ENCODE data around the gene PTPN1.
"Not testable (repeated sequence)": the region's sequence is repeated elsewhere in the genome, so short reads cannot be mapped to it uniquely, and the experiment has no call there.

The PTPN1 gene

GRCh38 chr20:50469796-50470195 is 40.4 kb upstream of the PTPN1 start:
- no peaks in the 10 kb centered on the region for H3K9me3 ChIP-seq
- no peak overlapping the region for H3K4me3 ChIP-seq

DNA sequence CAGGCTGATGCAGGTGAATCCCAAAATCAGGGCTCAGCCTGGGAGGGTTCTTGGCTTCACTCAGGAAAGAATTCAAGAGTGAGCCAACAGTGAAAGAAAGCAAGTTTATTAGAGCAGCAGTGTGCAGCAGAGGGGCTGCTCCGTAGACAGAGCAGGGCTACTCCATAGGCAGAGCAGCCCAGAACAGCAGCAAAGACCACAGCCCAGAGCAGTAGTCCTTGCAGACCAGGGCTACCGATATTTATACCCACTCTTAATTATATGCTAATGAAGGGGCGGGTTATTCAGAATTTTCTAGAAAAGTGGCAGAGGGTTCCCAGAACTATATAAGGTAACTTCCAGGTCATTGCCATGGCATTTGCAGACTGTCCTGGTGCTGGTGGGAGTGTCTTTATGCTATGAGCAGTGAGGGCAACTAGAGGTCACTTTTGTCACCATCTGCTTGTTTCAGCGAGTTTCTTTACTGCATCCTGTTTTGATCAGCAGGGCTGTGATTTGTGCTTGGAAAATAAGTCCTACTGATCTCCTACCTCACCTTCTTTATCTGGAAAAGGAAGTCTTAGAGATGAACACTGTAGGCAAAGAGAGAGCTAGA is 39.8 kb upstream of the PTPN1 start:
- no peak for DNase-seq
- Histone ChIP-seq H3K9me3 (no peaks in the 10 kb centered on the region), H3K4me3 (no peak overlapping the region), H3K27ac (no peak overlapping the region), H3K27me3 (no peaks in the 10 kb centered on the region), H3K4me1 (no peaks in the 10 kb centered on the region), H3K36me3 (no peaks in the 10 kb centered on the region)
- intact Hi-C loops (cut with DNase I; ENCODE audit: low total_unique reads), result no loop called here
- TF ChIP-seq CTCF (IDR thresholded peaks at IDR 0.05), result no peak

More at GRCh38 chr20:50469796-50470195, 40.4 kb upstream of the PTPN1 start:
- intact Hi-C loops (cut with DNase I; ENCODE audit: low total_unique reads), result no loop called here
- Histone ChIP-seq H3K36me3 (no peaks in the 10 kb centered on the region), H3K4me1 (no peaks in the 10 kb centered on the region), H3K27me3 (no peaks in the 10 kb centered on the region), H3K27ac (no peak overlapping the region)
- TF ChIP-seq CTCF (IDR thresholded peaks at IDR 0.05), result no peak
- no peak for DNase-seq

DNA sequence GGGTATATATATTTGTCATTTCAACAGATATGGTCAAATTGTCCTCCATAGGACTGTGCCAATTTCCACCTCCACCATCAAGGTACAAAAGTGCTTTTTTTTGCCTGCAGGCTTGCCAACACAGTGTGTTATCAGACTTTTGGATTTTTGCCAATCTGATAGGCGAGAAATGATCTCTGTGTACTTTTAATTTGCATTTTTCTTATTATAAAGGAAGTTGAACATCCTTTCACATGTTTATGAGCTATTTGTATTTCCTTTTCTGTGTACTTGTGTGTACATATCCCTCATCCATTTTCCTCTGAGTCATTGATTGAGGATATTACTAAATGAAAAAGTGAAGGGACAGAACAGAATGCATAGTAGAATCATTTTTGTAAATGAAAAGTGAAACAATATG is 39.0 kb upstream of the PTPN1 start:
- Histone ChIP-seq H3K9me3 (no peaks in the 10 kb centered on the region), H3K4me3 (no peak overlapping the region), H3K36me3 (no peaks in the 10 kb centered on the region), H3K4me1 (no peaks in the 10 kb centered on the region), H3K27me3 (no peaks in the 10 kb centered on the region), H3K27ac (no peak overlapping the region)
- TF ChIP-seq CTCF (IDR thresholded peaks at IDR 0.05), result no peak
- DNase-seq, result no peak
- intact Hi-C loops (cut with DNase I; ENCODE audit: low total_unique reads), result no loop called here

GRCh38 chr20:50472693-50473664 is 37.2 kb upstream of the PTPN1 start:
- no peaks in the 10 kb centered on the region for H3K9me3 ChIP-seq
- intact Hi-C loops (cut with DNase I; ENCODE audit: low total_unique reads), result no loop called here
- no peaks in the 10 kb centered on the region for H3K36me3 ChIP-seq
- no peak overlapping the region for H3K4me3 ChIP-seq
- no peak overlapping the region for H3K27ac ChIP-seq
- H3K27me3 ChIP-seq, result no peaks in the 10 kb centered on the region
- DNase-seq, result peak in 1 of 2 donors; percentile 29
- H3K4me1 ChIP-seq, result no peaks in the 10 kb centered on the region
- no peak for TF ChIP-seq CTCF (IDR thresholded peaks at IDR 0.05)

- H3K36me3 ChIP-seq; H3K27ac ChIP-seq; H3K4me3 ChIP-seq; H3K4me1 ChIP-seq; intact Hi-C loops (cut with DNase I; ENCODE audit: low total_unique reads); DNase-seq; H3K27me3 ChIP-seq; H3K9me3 ChIP-seq: not testable (repeated sequence)
Measured at GRCh38 chr20:50474356-50474755, 35.8 kb upstream of the PTPN1 start.

DNA sequence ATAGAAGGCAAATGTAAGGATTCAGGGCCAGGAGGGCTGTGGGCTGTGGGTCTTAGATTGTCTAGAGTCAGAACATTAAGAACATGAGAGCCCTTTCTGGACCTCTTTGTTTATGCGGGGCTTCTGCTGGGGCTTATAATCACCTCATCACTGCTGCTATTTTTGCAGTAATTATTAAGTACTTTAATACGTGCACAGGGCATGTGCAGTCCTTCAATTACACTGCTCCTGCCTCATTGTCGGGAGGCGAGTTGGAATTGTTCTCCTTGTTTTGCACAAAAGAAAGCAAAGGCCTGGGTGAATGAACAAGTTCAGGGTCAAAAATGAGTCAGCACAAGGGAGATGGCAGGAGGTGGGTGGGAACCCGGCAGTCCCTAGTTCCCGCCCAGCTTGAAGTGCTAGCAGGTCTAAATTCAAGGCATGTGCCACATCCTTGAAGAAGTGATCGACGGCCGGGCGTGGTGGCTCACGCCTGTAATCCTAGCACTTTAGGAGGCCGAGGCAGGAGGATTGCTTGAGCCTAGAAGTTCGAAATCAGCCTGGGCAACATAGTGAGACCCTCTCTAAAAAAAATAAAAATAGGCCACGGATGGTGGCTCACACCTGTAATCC is 34.4 kb upstream of the PTPN1 start:
- no peak for TF ChIP-seq CTCF (IDR thresholded peaks at IDR 0.05)
- peaks cover 0 to 6% (median 1%) of the 10 kb centered on the region in 4 donors for H3K4me1 ChIP-seq
- intact Hi-C loops (cut with DNase I; ENCODE audit: low total_unique reads), result loop anchor here (5.0 kb wide), 1 partner anchor 102 kb away; no protein-coding TSS in a partner anchor
- no peak for DNase-seq
- H3K36me3 ChIP-seq, result no peaks in the 10 kb centered on the region
- H3K9me3 ChIP-seq, result no peaks in the 10 kb centered on the region
- H3K27ac ChIP-seq, result no peak overlapping the region
- no peaks in the 10 kb centered on the region for H3K27me3 ChIP-seq
- no peak overlapping the region for H3K4me3 ChIP-seq
